ENCODE results near the gene SPESP1.

DNA sequence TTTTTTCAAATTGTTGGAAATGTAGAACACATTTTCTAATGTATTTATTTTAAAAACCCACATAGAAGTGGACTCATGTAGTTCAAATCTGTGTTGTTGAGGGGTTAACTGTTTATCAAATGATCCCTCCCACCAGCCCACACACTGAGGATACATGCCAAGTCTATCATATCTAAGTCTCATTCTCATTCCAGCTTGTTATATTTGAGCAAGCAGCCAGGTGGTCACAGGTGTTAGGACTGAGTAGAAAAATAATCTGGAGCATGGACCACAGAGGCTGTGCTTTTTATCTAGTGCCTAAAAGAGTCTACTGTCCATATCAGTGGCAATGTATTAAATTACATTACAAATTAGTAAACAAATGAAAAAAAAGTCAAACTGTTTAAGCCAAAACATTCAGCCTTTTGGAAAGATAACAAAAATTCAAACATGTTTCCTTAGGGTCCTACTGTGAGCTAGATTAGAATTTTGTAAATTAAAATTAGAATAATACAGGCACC, 20.7 kb upstream of the SPESP1 start:
- no peak for TF ChIP-seq TEAD4 (IDR thresholded peaks at IDR 0.05; ENCODE audit: low read depth, low read length)
- TF ChIP-seq KDM1A (IDR thresholded peaks at IDR 0.05; ENCODE audit: borderline replicate concordance, low read length) = no peak
